Glomerular endothelial cell (primary cell): ENCODE measurements around the gene MYDGF. TPM values are rescaled to one million over a fixed set of nuclear protein-coding genes. Genes with fewer than 3 reads are reported as not detected.

Experiments
- DNase-seq: peaks from one replicate; pipeline ENCODE4 v3.0.0-alpha.2; 2011; ENCODE audit warnings: low read depth, low spot score; ENCODE audit errors: extremely low read depth
- total RNA-seq: library from RNA; depleted of rRNA; stranded (reverse); fragments of >200 nt; gene quantifications from 2 replicates; pipeline ENCODE4 v1.2.3, GENCODE V29; 2015

The MYDGF gene
- total RNA-seq, 1 donor from 2014 or later = 126 TPM

DNA sequence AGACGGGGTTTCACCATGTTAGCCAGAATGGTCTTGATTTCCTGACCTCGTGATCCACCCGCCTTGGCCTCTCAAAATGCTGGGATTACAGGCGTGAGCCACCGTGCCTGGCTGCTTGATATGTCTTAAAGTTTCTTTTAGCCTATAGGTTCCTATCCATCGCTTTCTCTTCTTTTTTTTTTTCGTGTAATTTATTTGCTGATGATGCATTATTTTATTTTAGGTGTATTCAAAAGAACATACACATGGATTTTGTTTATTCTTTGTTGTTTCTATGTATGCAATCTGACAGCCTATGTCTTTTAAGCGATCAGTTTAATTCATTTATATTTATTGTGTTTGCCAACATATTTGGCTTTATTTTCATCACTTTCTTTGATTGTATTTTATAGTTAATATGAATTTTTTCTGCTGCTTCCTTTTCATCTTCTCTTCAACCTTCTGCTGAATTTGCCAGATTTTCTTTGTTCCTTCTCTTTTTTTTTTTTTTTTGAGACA is 56.8 kb downstream of the MYDGF start:
- DNase-seq = no peak

DNA sequence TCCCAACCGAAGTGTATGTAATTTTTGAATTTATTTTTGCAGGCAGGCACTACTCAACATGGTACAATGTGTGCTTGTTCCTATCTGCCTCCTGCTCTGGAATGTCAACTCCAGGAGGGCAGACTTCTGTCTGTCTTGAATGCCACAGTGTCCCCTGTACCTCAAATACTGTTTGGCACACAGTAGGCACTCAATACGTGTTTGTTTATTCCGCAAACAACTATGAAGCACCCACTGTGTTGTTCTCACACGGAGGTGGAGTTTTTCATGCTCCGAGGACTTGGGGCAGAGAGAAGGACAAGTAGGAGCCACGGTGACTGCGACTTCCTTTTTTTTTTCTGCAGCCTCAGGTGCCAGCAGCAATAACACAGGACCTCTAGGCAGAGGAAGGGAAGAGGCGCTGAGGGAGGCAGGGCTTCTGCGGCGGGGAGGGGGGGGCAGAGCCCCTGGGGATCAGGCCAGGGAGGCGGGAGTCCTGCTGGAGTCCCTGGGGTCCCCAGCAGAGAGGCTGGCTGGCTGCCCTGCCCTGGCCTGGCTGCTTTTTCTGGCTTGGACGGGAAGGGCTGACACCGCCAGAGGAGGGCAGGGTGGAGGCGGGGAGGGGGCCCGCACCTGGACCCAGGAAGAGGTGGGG is 60.1 kb downstream of the MYDGF start:
- DNase-seq = no peak

Other genes with a start within 250 kb of the MYDGF start
- 63.4 and 91.1 TPM in 2 replicates for gene UBXN6, start 212.5 kb downstream of the MYDGF start, total RNA-seq
- 90.9 and 96.7 TPM in 2 replicates for gene HDGFL2, start 198.0 kb downstream of the MYDGF start, total RNA-seq
- 0.05 and 0.12 TPM in 2 replicates for gene PLIN4, start 151.9 kb downstream of the MYDGF start, total RNA-seq
- gene PLIN5, start 135.1 kb downstream of the MYDGF start, total RNA-seq = 0.41 TPM in 1 of 2 replicates, not detected in the other
- 1.8 and 2.3 TPM in 2 replicates for gene LRG1, start 130.3 kb downstream of the MYDGF start, total RNA-seq
- 316 and 446 TPM in 2 replicates for gene SEMA6B, start 110.7 kb downstream of the MYDGF start, total RNA-seq
- 63.7 and 136 TPM in 2 replicates for gene TNFAIP8L1, start 30.8 kb downstream of the MYDGF start, total RNA-seq
- gene DPP9, start 53.5 kb upstream of the MYDGF start, total RNA-seq = 118 and 128 TPM in 2 replicates
- gene FEM1A, start 121.4 kb upstream of the MYDGF start, total RNA-seq = 13.4 and 16.5 TPM in 2 replicates
- gene TICAM1, start 161.4 kb upstream of the MYDGF start, total RNA-seq = 12.0 and 16.7 TPM in 2 replicates
- 96.7 and 105 TPM in 2 replicates for gene PLIN3, start 197.3 kb upstream of the MYDGF start, total RNA-seq
- gene ARRDC5, start 232.6 kb upstream of the MYDGF start, total RNA-seq = not detected in 2 replicates
- gene UHRF1, start 239.2 kb upstream of the MYDGF start, total RNA-seq = 12.2 and 22.6 TPM in 2 replicates